AG09309 (cell line): ENCODE measurements around the gene AQP3.

Source experiments
- DNase-seq: peaks from one replicate; pipeline ENCODE4 v3.0.0-alpha.2; 2010; ENCODE audit warnings: low read depth
- H3K4me3 ChIP-seq: 2 replicates; pipeline ENCODE4 v1.5.1; 2011; ENCODE audit warnings: mild to moderate bottlenecking, low read depth, low read length, moderate library complexity; ENCODE audit not compliant: control insufficient read depth
- CTCF ChIP-seq: IDR thresholded peaks from 2 replicates; pipeline ENCODE4 v1.5.1; 2011; ENCODE audit warnings: mild to moderate bottlenecking, low read depth, low read length, inconsistent platforms; ENCODE audit not compliant: insufficient read depth, control insufficient read depth; ENCODE audit errors: missing control alignments

AQP3 gene

DNA sequence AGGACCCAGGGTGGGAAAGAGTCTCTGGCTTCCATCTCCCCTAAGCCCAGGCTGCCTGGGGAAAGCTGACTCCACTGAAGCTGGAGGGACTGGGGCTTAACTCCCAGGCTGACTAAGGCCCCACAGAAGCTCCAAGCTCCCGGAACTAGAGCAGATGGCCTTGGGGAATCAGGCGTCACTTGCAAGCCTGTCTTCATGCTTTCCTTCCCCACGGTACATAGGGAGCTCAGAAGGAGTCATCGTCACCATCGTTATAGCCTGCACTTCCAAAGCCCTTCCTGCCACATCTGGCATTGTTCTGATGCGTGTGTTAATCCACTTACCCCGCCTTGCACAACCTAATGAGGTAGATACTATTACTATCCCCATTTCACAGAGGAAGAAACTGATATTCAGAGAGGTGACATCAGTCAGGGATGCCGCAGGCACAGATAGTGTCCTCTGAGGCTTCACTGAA lies 11.5 kb downstream of the AQP3 start:
- no peak for DNase-seq
- H3K4me3 ChIP-seq: no peak overlapping the region
- TF ChIP-seq CTCF: no peak

GRCh38 chr9:33434317-33435105 lies 12.9 kb downstream of the AQP3 start:
- H3K4me3 ChIP-seq: no peak overlapping the region
- DNase-seq: no peak
- TF ChIP-seq CTCF: no peak

DNA sequence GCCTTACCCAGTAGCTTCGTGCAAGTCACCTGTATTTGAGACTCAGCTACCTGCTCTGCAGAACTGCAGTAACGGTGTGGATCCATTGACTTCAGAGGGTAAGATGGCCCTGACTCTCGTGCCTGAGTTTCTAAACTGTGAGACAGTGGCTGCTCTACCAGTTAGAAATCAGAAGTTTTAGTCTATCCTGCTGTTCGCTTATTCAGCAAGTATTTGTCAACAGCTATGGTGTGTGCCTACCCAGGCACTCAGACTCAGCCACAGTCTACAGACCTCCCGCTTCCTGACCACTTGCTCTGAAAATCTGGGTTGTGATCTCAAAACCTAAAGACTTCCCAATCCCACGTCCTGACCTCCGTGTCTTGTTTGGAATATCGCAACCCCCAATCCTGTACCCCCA lies 13.5 kb downstream of the AQP3 start:
- H3K4me3 ChIP-seq: no peak overlapping the region
- TF ChIP-seq CTCF: no peak
- no peak for DNase-seq

- TF ChIP-seq CTCF: no peak
- no peak for DNase-seq
Observed at GRCh38 chr9:33431420-33431819, 16.0 kb downstream of the AQP3 start.

GRCh38 chr9:33430942-33431341 lies 16.5 kb downstream of the AQP3 start:
- no peak overlapping the region for H3K4me3 ChIP-seq
- no peak for TF ChIP-seq CTCF
- DNase-seq: no peak

More at GRCh38 chr9:33431420-33431819, 16.0 kb downstream of the AQP3 start:
- no peak overlapping the region for H3K4me3 ChIP-seq

DNA sequence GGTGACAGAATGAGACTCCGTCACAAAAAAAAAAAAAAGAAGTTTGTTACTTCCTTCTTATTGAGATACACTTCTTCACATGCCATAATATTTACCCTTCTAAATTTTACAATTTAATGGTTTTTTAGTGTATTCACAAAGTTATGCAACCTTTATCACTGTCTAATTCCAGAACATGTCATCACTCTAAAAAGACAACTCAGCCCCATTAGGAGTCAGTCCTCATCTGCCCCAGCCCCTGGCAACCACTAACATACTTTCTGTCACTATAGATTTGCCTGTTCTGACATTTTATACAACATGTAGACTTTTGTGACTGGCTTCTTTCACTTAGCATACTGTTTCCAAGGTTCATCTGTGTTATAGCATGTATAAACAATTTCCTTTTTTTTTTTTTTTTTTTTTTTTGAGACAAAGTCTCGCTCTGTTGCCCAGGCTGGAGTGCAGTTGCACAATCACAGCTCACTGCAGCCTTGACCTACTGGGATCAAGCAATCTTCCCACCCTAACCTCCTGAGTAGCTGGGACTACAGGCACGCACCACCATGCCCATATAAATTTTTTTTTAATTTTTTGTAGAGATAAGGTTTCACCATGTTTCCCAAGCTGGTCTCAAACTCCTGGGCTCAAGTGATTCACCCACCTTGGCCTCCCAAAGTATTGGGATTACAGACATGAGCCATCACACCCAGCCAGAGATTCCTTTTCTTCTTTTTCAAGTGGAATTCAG lies 18.0 kb downstream of the AQP3 start:
- no peak overlapping the region for H3K4me3 ChIP-seq
- TF ChIP-seq CTCF: no peak

More for the DNA sequence above, 18.0 kb downstream of the AQP3 start:
- DNase-seq: no peak
